Astrocyte (in vitro differentiated cells and primary cell): ENCODE results near the gene NPTX2. TPM values are rescaled to one million over a fixed set of nuclear protein-coding genes. Genes with fewer than 3 reads are reported as not detected.

ENCODE experiments used
- DNase-seq: peaks from one replicate; pipeline ENCODE4 v3.0.0-alpha.2; 2010; ENCODE audit warnings: low read depth
- FAIRE-seq: peaks from 2 replicates; lab custom pipeline; 2011; peaks lifted over from hg19 to GRCh38; lab: Jason Lieb, UNC
- H2AFZ ChIP-seq: 2 replicates; pipeline ENCODE4 v1.6.0; 2012; ENCODE audit warnings: low read depth, low read length, inconsistent platforms
- H3K27ac ChIP-seq: 2 replicates; pipeline ENCODE4 v1.5.1; 2011; ENCODE audit warnings: low read depth, low read length, inconsistent platforms
- H3K27me3 ChIP-seq: 2 replicates; pipeline ENCODE4 v1.6.0; 2011; ENCODE audit warnings: low read length, inconsistent platforms; ENCODE audit not compliant: insufficient read depth
- H3K36me3 ChIP-seq: 2 replicates; pipeline ENCODE4 v1.5.1; 2011; ENCODE audit warnings: low read length, inconsistent platforms; ENCODE audit not compliant: insufficient read depth
- H3K4me1 ChIP-seq: 2 replicates; pipeline ENCODE4 v1.5.1; 2011; ENCODE audit warnings: low read length, inconsistent platforms; ENCODE audit not compliant: insufficient read depth
- H3K4me2 ChIP-seq: 2 replicates; pipeline ENCODE4 v1.6.0; 2012; ENCODE audit warnings: low read length, inconsistent platforms
- H3K4me3 ChIP-seq: 2 replicates; pipeline ENCODE4 v1.5.1; 2011; ENCODE audit warnings: low read depth, mild to moderate bottlenecking, low read length, inconsistent platforms; ENCODE audit not compliant: insufficient read depth
- H3K79me2 ChIP-seq: 2 replicates; pipeline ENCODE4 v1.6.0; 2012; ENCODE audit warnings: mild to moderate bottlenecking, low read length, inconsistent platforms; ENCODE audit not compliant: insufficient read depth
- H3K9ac ChIP-seq: 2 replicates; pipeline ENCODE4 v1.6.0; 2012; ENCODE audit warnings: mild to moderate bottlenecking, low read length, inconsistent platforms
- H3K9me3 ChIP-seq: 2 replicates; pipeline ENCODE4 v1.5.1; 2012; ENCODE audit warnings: low read depth, mild to moderate bottlenecking, low read length, inconsistent platforms; ENCODE audit not compliant: insufficient read depth
- H4K20me1 ChIP-seq: 2 replicates; pipeline ENCODE4 v1.6.0; 2012; ENCODE audit warnings: low read length, inconsistent platforms; ENCODE audit not compliant: insufficient read depth
- H3K27ac Mint-ChIP-seq: one replicate; pipeline ENCODE4 v1.8.0; 2021; ENCODE audit warnings: mild to moderate bottlenecking, mixed read lengths; ENCODE audit not compliant: unreplicated experiment
- H3K27me3 Mint-ChIP-seq: one replicate; pipeline ENCODE4 v1.8.0; 2021; ENCODE audit warnings: low read depth, mixed read lengths; ENCODE audit not compliant: unreplicated experiment
- H3K36me3 Mint-ChIP-seq: one replicate; pipeline ENCODE4 v1.8.0; 2021; ENCODE audit warnings: low read depth, mixed read lengths; ENCODE audit not compliant: unreplicated experiment
- H3K4me1 Mint-ChIP-seq: one replicate; pipeline ENCODE4 v1.8.0; 2021; ENCODE audit warnings: low read depth, mixed read lengths; ENCODE audit not compliant: unreplicated experiment
- H3K4me3 Mint-ChIP-seq: one replicate; pipeline ENCODE4 v1.8.0; 2021; ENCODE audit warnings: mild to moderate bottlenecking, moderate library complexity, mixed read lengths; ENCODE audit not compliant: unreplicated experiment
- H3K9me3 Mint-ChIP-seq: one replicate; pipeline ENCODE4 v1.8.0; 2021; ENCODE audit warnings: mild to moderate bottlenecking, mixed read lengths; ENCODE audit not compliant: unreplicated experiment
- EZH2 ChIP-seq: IDR thresholded peaks from 2 replicates; pipeline ENCODE4 v1.6.1; 2012; ENCODE audit warnings: mild to moderate bottlenecking, low read length, inconsistent platforms; ENCODE audit not compliant: insufficient read depth
- total RNA-seq: library from RNA; stranded (reverse); gene quantifications from 2 replicates; pipeline ENCODE4 v1.2.1, GENCODE V29; 2021
- TF ChIP-seq, protein P1 (sequence below): IDR thresholded peaks from 2 replicates; pipeline ENCODE4 v1.5.1; 2011; ENCODE audit warnings: low read depth, mild to moderate bottlenecking, inconsistent platforms, low read length, moderate library complexity; ENCODE audit not compliant: insufficient read depth

The NPTX2 gene
- total RNA-seq, 1 donor from 2014 or later = 2.4 TPM

- no peak overlapping the region for H3K27ac ChIP-seq
- Mint-ChIP-seq H3K9me3 (peaks cover 11% of the 10 kb centered on the region), H3K4me3 (no peak overlapping the region), H3K27me3 (peaks cover 43% of the 10 kb centered on the region), H3K36me3 (no peaks in the 10 kb centered on the region), H3K27ac (no peak overlapping the region), H3K4me1 (no peaks in the 10 kb centered on the region)
- no peak for DNase-seq
- no peak overlapping the region for H2AFZ ChIP-seq
- no peak overlapping the region for H3K4me3 ChIP-seq
- H3K27me3 ChIP-seq = peaks cover 5% of the 10 kb centered on the region
- no peaks in the 10 kb centered on the region for H3K4me1 ChIP-seq
- H3K9ac ChIP-seq = no peak overlapping the region
- no peaks in the 10 kb centered on the region for H3K79me2 ChIP-seq
- no peak for FAIRE-seq
- peak overlapping the region; percentile 39 for H3K4me2 ChIP-seq
- no peaks in the 10 kb centered on the region for H3K36me3 ChIP-seq
- TF ChIP-seq, protein P1, sequence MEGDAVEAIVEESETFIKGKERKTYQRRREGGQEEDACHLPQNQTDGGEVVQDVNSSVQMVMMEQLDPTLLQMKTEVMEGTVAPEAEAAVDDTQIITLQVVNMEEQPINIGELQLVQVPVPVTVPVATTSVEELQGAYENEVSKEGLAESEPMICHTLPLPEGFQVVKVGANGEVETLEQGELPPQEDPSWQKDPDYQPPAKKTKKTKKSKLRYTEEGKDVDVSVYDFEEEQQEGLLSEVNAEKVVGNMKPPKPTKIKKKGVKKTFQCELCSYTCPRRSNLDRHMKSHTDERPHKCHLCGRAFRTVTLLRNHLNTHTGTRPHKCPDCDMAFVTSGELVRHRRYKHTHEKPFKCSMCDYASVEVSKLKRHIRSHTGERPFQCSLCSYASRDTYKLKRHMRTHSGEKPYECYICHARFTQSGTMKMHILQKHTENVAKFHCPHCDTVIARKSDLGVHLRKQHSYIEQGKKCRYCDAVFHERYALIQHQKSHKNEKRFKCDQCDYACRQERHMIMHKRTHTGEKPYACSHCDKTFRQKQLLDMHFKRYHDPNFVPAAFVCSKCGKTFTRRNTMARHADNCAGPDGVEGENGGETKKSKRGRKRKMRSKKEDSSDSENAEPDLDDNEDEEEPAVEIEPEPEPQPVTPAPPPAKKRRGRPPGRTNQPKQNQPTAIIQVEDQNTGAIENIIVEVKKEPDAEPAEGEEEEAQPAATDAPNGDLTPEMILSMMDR = no peak
- no peak for TF ChIP-seq EZH2
- no peaks in the 10 kb centered on the region for H4K20me1 ChIP-seq
- H3K9me3 ChIP-seq = no peaks in the 10 kb centered on the region
Measured at GRCh38 chr7:98629001-98629431, 11.9 kb downstream of the NPTX2 start.

- H3K27ac ChIP-seq = no peak overlapping the region
- H2AFZ ChIP-seq = no peak overlapping the region
- no peak overlapping the region for H3K4me2 ChIP-seq
- Mint-ChIP-seq H3K4me3 (no peak overlapping the region), H3K4me1 (no peaks in the 10 kb centered on the region), H3K36me3 (no peaks in the 10 kb centered on the region), H3K27me3 (peaks cover 37% of the 10 kb centered on the region), H3K9me3 (peaks cover 11% of the 10 kb centered on the region), H3K27ac (no peak overlapping the region)
- H3K36me3 ChIP-seq = no peaks in the 10 kb centered on the region
- DNase-seq (no peak), FAIRE-seq (no peak)
- H4K20me1 ChIP-seq = no peaks in the 10 kb centered on the region
- TF ChIP-seq EZH2 = no peak
- TF ChIP-seq, protein P1 = no peak
- no peak overlapping the region for H3K9ac ChIP-seq
- H3K79me2 ChIP-seq = no peaks in the 10 kb centered on the region
- H3K4me1 ChIP-seq = no peaks in the 10 kb centered on the region
- H3K4me3 ChIP-seq = no peak overlapping the region
- no peaks in the 10 kb centered on the region for H3K9me3 ChIP-seq
- H3K27me3 ChIP-seq = peaks cover 5% of the 10 kb centered on the region
Measured at GRCh38 chr7:98630149-98630548, 13.1 kb downstream of the NPTX2 start.

DNA sequence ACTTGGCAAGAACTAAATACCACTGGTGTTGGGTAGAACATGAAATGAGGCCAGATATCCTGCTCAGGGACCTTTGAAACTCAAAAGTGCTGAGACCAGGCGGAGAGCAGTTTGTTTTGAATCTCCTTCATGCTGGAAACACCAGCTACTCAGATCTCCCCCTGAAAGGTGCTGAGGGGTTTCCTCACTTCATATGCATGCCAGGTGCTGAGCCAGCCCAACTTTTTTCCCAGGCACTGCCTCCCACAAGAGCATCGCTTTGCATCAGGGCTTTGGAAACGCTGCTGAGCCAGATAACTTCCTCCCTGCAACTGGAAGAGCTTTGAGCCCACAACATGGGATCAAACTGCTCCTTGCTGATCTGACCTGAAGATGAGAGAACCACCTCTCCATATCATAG lies 13.7 kb downstream of the NPTX2 start:
- no peaks in the 10 kb centered on the region for H3K9me3 ChIP-seq
- Mint-ChIP-seq H3K27me3 (peaks cover 39% of the 10 kb centered on the region), H3K36me3 (no peaks in the 10 kb centered on the region), H3K9me3 (peaks cover 10% of the 10 kb centered on the region), H3K4me1 (no peaks in the 10 kb centered on the region), H3K4me3 (no peak overlapping the region), H3K27ac (no peak overlapping the region)
- no peak overlapping the region for H3K27ac ChIP-seq
- no peak overlapping the region for H2AFZ ChIP-seq
- no peak for FAIRE-seq
- no peak for TF ChIP-seq EZH2
- TF ChIP-seq, protein P1 = no peak
- H3K9ac ChIP-seq = no peak overlapping the region
- H3K4me3 ChIP-seq = no peak overlapping the region
- H3K79me2 ChIP-seq = no peaks in the 10 kb centered on the region
- DNase-seq = no peak
- no peaks in the 10 kb centered on the region for H4K20me1 ChIP-seq
- H3K36me3 ChIP-seq = no peaks in the 10 kb centered on the region
- no peaks in the 10 kb centered on the region for H3K4me1 ChIP-seq
- H3K27me3 ChIP-seq = peaks cover 5% of the 10 kb centered on the region
- no peak overlapping the region for H3K4me2 ChIP-seq
